Measurements from ENCODE around the gene TRAF4.
"Not testable (repeated sequence)": the region's sequence is repeated elsewhere in the genome, so short reads cannot be mapped to it uniquely, and the experiment has no call there.

TRAF4 gene

DNA sequence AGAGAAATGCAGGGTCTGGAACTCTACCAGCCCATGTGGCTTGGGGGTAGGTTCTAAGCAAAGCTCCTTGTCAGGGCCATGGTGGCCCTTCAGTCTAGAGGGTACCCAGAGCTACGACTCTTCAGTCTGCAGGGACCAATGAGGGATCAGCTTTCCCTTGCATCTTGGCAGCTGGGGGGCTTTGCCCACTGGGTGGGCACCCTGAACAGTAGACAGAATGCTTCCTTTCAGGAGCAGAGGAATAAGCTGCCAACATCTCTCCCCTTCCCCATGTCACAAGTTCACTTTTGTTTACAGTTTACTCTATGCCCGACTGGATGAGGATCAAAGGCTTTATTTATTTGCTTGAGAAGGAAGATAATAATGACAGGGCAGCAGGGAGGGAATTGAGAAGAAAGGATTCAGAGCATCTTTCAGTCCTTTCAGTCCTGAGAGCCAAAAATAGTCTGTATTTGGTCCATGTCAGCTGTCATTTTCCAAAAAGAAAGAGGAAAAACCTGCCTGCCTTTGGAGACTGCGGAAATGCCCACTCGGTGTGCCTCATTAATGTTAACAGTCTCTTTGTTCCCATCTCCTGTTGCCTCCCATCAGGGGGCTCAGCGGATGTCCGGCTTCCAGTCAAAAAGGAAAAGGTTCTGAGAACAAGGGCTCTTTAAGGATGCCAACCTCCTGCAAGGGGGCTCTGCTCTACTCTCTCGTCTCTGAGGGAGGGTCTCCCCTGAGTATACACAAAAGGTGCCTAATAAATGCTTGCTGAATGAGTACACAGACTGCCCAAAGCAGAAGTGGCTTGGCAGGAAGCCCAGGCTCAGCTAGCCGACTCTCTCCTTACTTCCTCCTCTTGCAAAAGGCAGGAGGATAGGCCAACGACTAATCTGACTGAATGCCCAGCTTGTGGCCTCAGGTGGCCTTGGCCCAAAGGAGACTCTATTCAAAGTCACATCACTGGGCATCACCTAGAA lies 17.1 kb downstream of the TRAF4 start:
- Histone ChIP-seq H3K27me3 (ENCODE audit: control insufficient read depth in 1 of 2, insufficient read depth in 2 of 2, low read length in 2 of 2) (no peaks in the 10 kb centered on the region), H3K36me3 (ENCODE audit: insufficient read depth, low read length) (peaks cover 17% of the 10 kb centered on the region), H3K9ac (ENCODE audit: low read length) (no peak overlapping the region), H3K4me1 (ENCODE audit: insufficient read depth, low read length) (peaks cover 6% of the 10 kb centered on the region), H3K4me3 (ENCODE audit: low read depth in 1 of 2, low read length in 2 of 2) (no peak overlapping the region), H3K9me3 (ENCODE audit: low read length) (no peaks in the 10 kb centered on the region), H3K27ac (ENCODE audit: low read depth, low read length) (no peak overlapping the region)

GRCh38 chr17:28763137-28763799 lies 19.5 kb downstream of the TRAF4 start:
- no peaks in the 10 kb centered on the region for H3K27me3 ChIP-seq (ENCODE audit: control insufficient read depth in 1 of 2, insufficient read depth in 2 of 2, low read length in 2 of 2)

GRCh38 chr17:28763804-28764266 lies 20.0 kb downstream of the TRAF4 start:
- H3K9me3 ChIP-seq (ENCODE audit: low read length), result no peaks in the 10 kb centered on the region
- peaks cover 15% of the 10 kb centered on the region for H3K36me3 ChIP-seq (ENCODE audit: insufficient read depth, low read length)
- no peak overlapping the region for H3K27ac ChIP-seq (ENCODE audit: low read depth, low read length)
- H3K4me1 ChIP-seq (ENCODE audit: insufficient read depth, low read length), result peaks cover 6% of the 10 kb centered on the region
- no peak overlapping the region for H3K4me3 ChIP-seq (ENCODE audit: low read depth in 1 of 2, low read length in 2 of 2)
- H3K27me3 ChIP-seq (ENCODE audit: control insufficient read depth in 1 of 2, insufficient read depth in 2 of 2, low read length in 2 of 2), result no peaks in the 10 kb centered on the region
- no peak overlapping the region for H3K9ac ChIP-seq (ENCODE audit: low read length)

More at GRCh38 chr17:28763137-28763799, 19.5 kb downstream of the TRAF4 start:
- Histone ChIP-seq H3K4me1 (ENCODE audit: insufficient read depth, low read length) (peaks cover 6% of the 10 kb centered on the region), H3K9me3 (ENCODE audit: low read length) (no peaks in the 10 kb centered on the region), H3K27ac (ENCODE audit: low read depth, low read length) (no peak overlapping the region), H3K9ac (ENCODE audit: low read length) (no peak overlapping the region), H3K36me3 (ENCODE audit: insufficient read depth, low read length) (peaks cover 20% of the 10 kb centered on the region), H3K4me3 (ENCODE audit: low read depth in 1 of 2, low read length in 2 of 2) (no peak overlapping the region)

DNA sequence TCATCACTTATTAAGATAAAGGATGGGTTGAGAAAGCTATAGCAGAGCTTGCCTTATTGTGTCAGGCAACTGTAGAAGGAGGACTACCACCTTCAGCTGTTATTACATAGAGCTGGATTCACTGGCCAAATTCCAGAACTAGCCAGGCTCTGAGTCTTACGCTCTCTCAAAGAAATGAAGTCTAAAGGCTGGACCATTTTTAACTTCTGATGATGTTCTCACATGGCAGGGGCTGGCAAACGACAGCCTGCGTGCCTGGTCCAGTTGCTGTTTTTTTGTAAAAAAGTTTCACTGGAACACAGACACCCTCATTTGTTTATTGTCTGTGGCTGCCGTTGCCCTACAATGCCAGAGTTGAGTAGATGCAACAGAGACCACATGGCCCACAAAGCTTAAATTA lies 21.2 kb downstream of the TRAF4 start:
- Histone ChIP-seq H3K27me3 (ENCODE audit: control insufficient read depth in 1 of 2, insufficient read depth in 2 of 2, low read length in 2 of 2) (no peaks in the 10 kb centered on the region), H3K9me3 (ENCODE audit: low read length) (no peaks in the 10 kb centered on the region), H3K4me1 (ENCODE audit: insufficient read depth, low read length) (peaks cover 6% of the 10 kb centered on the region), H3K4me3 (ENCODE audit: low read depth in 1 of 2, low read length in 2 of 2) (no peak overlapping the region), H3K27ac (ENCODE audit: low read depth, low read length) (no peak overlapping the region), H3K36me3 (ENCODE audit: insufficient read depth, low read length) (peaks cover 10% of the 10 kb centered on the region), H3K9ac (ENCODE audit: low read length) (no peak overlapping the region)

- no peaks in the 10 kb centered on the region for H3K27me3 ChIP-seq (ENCODE audit: control insufficient read depth in 1 of 2, insufficient read depth in 2 of 2, low read length in 2 of 2)
- H3K9me3 ChIP-seq (ENCODE audit: low read length), result no peaks in the 10 kb centered on the region
- no peaks in the 10 kb centered on the region for H3K36me3 ChIP-seq (ENCODE audit: insufficient read depth, low read length)
- no peak overlapping the region for H3K27ac ChIP-seq (ENCODE audit: low read depth, low read length)
- H3K4me1 ChIP-seq (ENCODE audit: insufficient read depth, low read length), result peaks cover 5% of the 10 kb centered on the region
- no peak overlapping the region for H3K9ac ChIP-seq (ENCODE audit: low read length)
- no peak overlapping the region for H3K4me3 ChIP-seq (ENCODE audit: low read depth in 1 of 2, low read length in 2 of 2)
Measured at GRCh38 chr17:28773736-28774135, 29.9 kb downstream of the TRAF4 start.

DNA sequence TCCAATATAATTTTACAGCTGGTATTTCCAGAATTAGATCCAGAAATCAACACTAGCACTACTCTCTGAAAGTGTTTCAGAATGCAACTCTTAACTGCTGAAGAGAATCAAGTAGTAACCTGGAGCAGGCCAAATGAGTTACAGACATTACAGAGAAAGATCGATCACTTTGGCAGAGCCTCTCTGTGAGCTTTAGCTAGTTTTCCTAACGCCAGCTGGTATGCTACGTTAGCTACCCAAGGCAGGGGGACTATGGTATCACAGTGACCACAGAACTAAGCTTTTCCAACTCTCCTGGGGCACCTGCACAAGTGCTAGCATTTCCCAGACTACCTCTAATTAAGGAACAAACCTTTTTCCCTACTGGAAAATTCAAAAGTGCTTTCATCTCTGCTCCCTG lies 30.4 kb downstream of the TRAF4 start:
- Histone ChIP-seq H3K9ac (ENCODE audit: low read length) (no peak overlapping the region), H3K9me3 (ENCODE audit: low read length) (no peaks in the 10 kb centered on the region)

GRCh38 chr17:28777178-28777577 lies 33.4 kb downstream of the TRAF4 start:
- Histone ChIP-seq H3K27me3 (ENCODE audit: control insufficient read depth in 1 of 2, insufficient read depth in 2 of 2, low read length in 2 of 2) (no peaks in the 10 kb centered on the region), H3K27ac (ENCODE audit: low read depth, low read length) (no peak overlapping the region), H3K4me1 (ENCODE audit: insufficient read depth, low read length) (peaks cover 5% of the 10 kb centered on the region), H3K4me3 (ENCODE audit: low read depth in 1 of 2, low read length in 2 of 2) (no peak overlapping the region), H3K36me3 (ENCODE audit: insufficient read depth, low read length) (no peaks in the 10 kb centered on the region), H3K9ac (ENCODE audit: low read length) (no peak overlapping the region), H3K9me3 (ENCODE audit: low read length) (no peaks in the 10 kb centered on the region)

More for the DNA sequence above, 30.4 kb downstream of the TRAF4 start:
- no peaks in the 10 kb centered on the region for H3K36me3 ChIP-seq (ENCODE audit: insufficient read depth, low read length)
- peaks cover 5% of the 10 kb centered on the region for H3K4me1 ChIP-seq (ENCODE audit: insufficient read depth, low read length)
- no peaks in the 10 kb centered on the region for H3K27me3 ChIP-seq (ENCODE audit: control insufficient read depth in 1 of 2, insufficient read depth in 2 of 2, low read length in 2 of 2)
- H3K27ac ChIP-seq (ENCODE audit: low read depth, low read length), result no peak overlapping the region
- H3K4me3 ChIP-seq (ENCODE audit: low read depth in 1 of 2, low read length in 2 of 2), result no peak overlapping the region

GRCh38 chr17:28779601-28780000 lies 35.8 kb downstream of the TRAF4 start:
- H3K9ac ChIP-seq (ENCODE audit: low read length); H3K36me3 ChIP-seq (ENCODE audit: insufficient read depth, low read length); H3K9me3 ChIP-seq (ENCODE audit: low read length); H3K4me3 ChIP-seq (ENCODE audit: low read depth in 1 of 2, low read length in 2 of 2); H3K4me1 ChIP-seq (ENCODE audit: insufficient read depth, low read length); H3K27me3 ChIP-seq (ENCODE audit: control insufficient read depth in 1 of 2, insufficient read depth in 2 of 2, low read length in 2 of 2); H3K27ac ChIP-seq (ENCODE audit: low read depth, low read length): not testable (repeated sequence)

GRCh38 chr17:28783161-28783560 lies 39.4 kb downstream of the TRAF4 start:
- Histone ChIP-seq H3K9ac (ENCODE audit: low read length) (no peak overlapping the region), H3K4me3 (ENCODE audit: low read depth in 1 of 2, low read length in 2 of 2) (no peak overlapping the region), H3K27me3 (ENCODE audit: control insufficient read depth in 1 of 2, insufficient read depth in 2 of 2, low read length in 2 of 2) (no peaks in the 10 kb centered on the region)

GRCh38 chr17:28788100-28788499 lies 44.3 kb downstream of the TRAF4 start:
- Histone ChIP-seq H3K9me3 (ENCODE audit: low read length) (no peaks in the 10 kb centered on the region), H3K9ac (ENCODE audit: low read length) (no peak overlapping the region), H3K27me3 (ENCODE audit: control insufficient read depth in 1 of 2, insufficient read depth in 2 of 2, low read length in 2 of 2) (no peaks in the 10 kb centered on the region), H3K4me1 (ENCODE audit: insufficient read depth, low read length) (no peaks in the 10 kb centered on the region), H3K36me3 (ENCODE audit: insufficient read depth, low read length) (no peaks in the 10 kb centered on the region), H3K4me3 (ENCODE audit: low read depth in 1 of 2, low read length in 2 of 2) (no peak overlapping the region), H3K27ac (ENCODE audit: low read depth, low read length) (no peak overlapping the region)

More at GRCh38 chr17:28783161-28783560, 39.4 kb downstream of the TRAF4 start:
- Histone ChIP-seq H3K36me3 (ENCODE audit: insufficient read depth, low read length) (no peaks in the 10 kb centered on the region), H3K4me1 (ENCODE audit: insufficient read depth, low read length) (no peaks in the 10 kb centered on the region), H3K9me3 (ENCODE audit: low read length) (no peaks in the 10 kb centered on the region), H3K27ac (ENCODE audit: low read depth, low read length) (no peak overlapping the region)

DNA sequence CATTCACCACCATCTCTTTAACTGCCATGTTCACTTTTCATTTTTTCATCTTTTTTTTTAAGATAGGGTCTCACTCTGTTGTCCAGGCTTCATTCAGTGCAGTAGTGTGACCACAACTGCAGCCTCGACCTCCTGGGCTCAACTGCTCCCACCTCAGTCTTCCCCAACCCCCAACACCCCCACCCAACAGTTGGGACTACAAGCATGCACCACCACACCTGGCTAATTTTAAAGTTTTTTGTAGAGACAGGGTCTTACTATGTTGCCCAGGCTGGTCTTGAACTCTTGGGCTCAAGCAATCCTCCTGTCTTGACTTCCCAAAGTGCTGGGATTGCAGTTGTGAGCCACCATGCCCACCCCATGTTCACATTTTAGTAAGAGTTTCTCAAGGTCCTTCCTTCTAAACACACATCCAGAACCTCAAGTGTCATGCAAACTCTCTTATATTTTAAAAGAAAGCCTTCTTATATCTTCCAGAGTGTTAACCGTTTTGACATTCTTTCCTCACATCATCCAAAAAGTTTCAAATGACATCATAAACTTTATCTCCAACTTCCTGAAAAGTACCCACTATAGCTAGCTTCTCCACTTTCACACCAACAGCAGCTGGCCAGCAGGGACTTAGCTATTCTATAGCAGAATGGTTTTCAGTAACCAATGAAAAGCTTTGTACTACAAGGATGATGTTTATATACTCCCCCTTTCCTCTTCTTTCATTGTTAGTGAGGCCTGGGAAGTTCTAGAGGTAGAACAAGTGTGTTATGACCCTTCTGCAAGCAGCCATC lies 49.3 kb downstream of the TRAF4 start:
- H3K9me3 ChIP-seq (ENCODE audit: low read length), result no peaks in the 10 kb centered on the region
- H3K9ac ChIP-seq (ENCODE audit: low read length), result no peak overlapping the region
- no peak overlapping the region for H3K4me3 ChIP-seq (ENCODE audit: low read depth in 1 of 2, low read length in 2 of 2)
- H3K27ac ChIP-seq (ENCODE audit: low read depth, low read length), result no peak overlapping the region
- no peaks in the 10 kb centered on the region for H3K36me3 ChIP-seq (ENCODE audit: insufficient read depth, low read length)
- no peaks in the 10 kb centered on the region for H3K27me3 ChIP-seq (ENCODE audit: control insufficient read depth in 1 of 2, insufficient read depth in 2 of 2, low read length in 2 of 2)
- no peaks in the 10 kb centered on the region for H3K4me1 ChIP-seq (ENCODE audit: insufficient read depth, low read length)

Measured in muscle layer of colon (tissue), 2 donors.